HG03108 (cell line): Measurements from ENCODE around the gene ARID1B.
A peak's percentile ranks its signal among the peaks of the same experiment; 100 is the strongest.

ENCODE experiments used
- ATAC-seq: cut with Tn5 transposase; IDR thresholded peaks from one replicate; pipeline ENCODE4 v1.9.1; 2021; ENCODE audit warnings: moderate library complexity; ENCODE audit not compliant: unreplicated experiment

Gene ARID1B

GRCh38 chr6:157014871-157015270 is 237.7 kb downstream of the ARID1B start:
- ATAC-seq = no peak

DNA sequence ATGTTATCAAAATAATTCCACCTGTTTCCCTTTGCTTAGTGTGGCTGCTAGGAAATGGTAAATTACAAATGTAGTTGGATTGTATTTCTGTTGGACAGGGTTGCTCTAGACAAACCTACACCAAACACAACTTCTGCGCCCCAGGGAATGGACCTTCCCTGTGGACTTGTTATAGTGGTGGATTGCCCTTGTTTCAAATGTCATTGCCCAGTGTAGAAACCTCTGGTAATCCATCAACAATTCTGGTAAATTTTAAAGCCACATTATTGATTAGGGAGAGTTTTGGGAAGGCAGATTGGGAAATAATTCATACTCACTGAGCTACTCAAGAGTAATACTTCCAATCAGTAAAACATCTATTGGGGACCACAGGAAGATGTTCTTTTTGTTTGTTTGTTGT is 239.8 kb downstream of the ARID1B start:
- no peak for ATAC-seq

DNA sequence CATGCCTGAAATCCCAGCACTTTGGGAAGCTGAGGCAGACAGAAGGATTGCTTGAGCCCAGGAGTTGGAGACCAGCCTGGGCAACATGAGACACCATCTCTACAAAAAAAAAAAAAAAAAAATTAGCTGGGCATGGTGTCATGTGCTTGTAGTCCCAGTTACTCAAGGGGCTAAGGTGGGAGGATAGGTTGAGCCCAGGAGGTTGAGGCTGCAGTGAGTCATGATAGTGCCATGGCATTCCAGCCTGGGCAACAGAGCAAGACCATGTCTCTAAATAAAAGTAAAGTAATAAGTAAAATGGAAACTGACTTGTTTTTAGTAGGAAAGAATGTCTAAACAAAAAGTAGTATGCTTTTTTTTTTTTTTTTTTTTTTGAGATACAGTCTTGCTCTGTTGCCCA is 240.7 kb downstream of the ARID1B start:
- no peak for ATAC-seq

- no peak for ATAC-seq
Measured at GRCh38 chr6:157019115-157019641, 242.0 kb downstream of the ARID1B start.

DNA sequence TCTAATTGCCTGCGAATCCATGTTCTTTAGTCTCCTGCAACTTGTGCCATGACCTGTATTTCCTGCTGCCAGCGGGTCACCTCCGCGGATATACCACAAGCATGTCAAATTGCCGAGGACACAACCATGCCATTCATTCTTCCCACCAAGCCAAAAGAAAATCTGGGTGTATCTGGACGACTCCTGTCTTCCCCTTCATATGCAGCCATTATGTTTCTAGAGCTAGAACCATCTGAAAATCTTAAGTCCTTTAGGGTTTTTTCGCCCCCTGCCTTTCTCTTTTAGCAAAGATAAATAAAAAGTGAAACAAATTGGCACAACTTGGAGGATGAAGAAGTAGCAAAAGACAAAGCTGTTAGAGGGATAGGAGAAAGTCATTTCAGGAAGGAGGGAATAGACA is 242.6 kb downstream of the ARID1B start:
- ATAC-seq = no peak

DNA sequence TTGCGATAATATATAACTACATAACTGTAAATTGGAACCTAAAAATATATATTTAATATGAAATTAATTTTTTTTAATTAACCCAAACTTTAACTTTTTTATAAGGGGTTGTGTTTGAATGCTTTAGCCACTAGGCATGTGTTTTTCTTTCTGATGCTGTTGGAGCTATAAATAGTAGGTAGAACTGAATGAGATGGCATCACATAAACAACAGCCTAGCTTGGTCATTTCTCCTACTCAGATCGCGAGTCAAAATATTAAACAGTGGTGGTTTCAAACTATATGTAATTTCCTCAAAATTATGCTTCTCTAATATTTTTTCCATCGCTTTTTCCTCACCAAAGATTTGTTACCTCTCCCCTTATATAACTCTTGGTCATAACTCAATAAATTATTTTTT is 243.2 kb downstream of the ARID1B start:
- no peak for ATAC-seq

- peak; percentile 32 for ATAC-seq
Measured at GRCh38 chr6:157020881-157021343, 243.7 kb downstream of the ARID1B start.

DNA sequence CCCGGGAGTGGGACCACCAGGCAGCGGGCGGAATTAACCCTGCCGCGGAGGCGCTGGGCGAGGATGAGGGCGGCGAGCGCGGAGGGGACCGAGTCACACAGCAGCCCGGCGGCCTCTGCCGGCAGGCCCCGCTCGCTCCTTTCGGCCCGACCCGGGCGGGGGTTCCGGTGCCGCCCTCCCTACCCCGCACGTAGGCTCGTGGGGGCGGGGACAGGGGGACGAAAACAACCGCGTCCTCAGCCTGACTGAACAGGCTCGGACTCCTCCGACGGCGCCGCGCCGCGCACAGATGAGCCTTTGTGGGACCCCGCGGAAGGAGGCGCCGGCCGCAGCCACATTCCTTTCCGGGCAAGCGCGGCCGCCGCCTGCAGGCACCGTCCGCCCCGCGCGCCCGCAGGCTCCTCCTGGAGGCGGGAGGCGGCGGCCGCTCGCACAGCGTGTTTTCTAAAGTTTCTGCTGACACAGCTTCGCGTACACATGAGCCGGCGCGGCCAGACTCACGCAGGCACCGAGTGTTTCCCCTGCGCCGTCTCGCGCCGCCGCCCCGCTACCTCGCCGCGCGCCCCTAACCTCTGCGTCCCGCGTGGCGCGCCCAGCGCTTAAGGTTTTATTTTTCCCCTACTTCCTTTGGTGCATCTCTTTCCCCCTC is 244.3 kb downstream of the ARID1B start:
- peak; percentile 74 for ATAC-seq

- peak; percentile 39 for ATAC-seq
Measured at GRCh38 chr6:157021993-157022740, 245.0 kb downstream of the ARID1B start.

GRCh38 chr6:157023958-157024357 is 246.8 kb downstream of the ARID1B start:
- no peak for ATAC-seq

DNA sequence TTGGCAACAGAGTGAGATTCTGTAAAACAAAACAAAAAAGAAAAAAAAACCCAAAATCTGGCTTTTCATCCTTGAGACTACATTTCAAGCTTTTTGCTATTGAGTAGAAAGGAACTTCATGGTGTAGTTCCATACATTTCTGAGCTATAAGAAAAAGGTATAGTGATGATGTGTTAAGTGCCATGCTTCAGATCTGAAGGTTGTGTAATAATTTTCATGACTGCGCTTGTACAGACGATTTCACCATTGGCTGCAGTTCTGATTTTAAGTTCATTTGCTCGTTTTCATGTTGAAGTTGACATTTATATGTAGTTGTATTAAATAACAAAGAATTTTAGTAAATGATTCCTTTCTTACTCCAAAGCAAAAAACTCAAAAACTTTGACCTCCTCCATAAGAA is 247.6 kb downstream of the ARID1B start:
- no peak for ATAC-seq

- no peak for ATAC-seq
Measured at GRCh38 chr6:157025437-157025836, 248.3 kb downstream of the ARID1B start.

GRCh38 chr6:157029980-157030690 is 253.0 kb downstream of the ARID1B start:
- no peak for ATAC-seq

- no peak for ATAC-seq
Measured at GRCh38 chr6:157030755-157031154, 253.6 kb downstream of the ARID1B start.

- no peak for ATAC-seq
Measured at GRCh38 chr6:157032923-157033322, 255.7 kb downstream of the ARID1B start.

GRCh38 chr6:157033428-157034140 is 256.4 kb downstream of the ARID1B start:
- ATAC-seq = no peak

- ATAC-seq = no peak
Measured at GRCh38 chr6:157034436-157035230, 257.5 kb downstream of the ARID1B start.

DNA sequence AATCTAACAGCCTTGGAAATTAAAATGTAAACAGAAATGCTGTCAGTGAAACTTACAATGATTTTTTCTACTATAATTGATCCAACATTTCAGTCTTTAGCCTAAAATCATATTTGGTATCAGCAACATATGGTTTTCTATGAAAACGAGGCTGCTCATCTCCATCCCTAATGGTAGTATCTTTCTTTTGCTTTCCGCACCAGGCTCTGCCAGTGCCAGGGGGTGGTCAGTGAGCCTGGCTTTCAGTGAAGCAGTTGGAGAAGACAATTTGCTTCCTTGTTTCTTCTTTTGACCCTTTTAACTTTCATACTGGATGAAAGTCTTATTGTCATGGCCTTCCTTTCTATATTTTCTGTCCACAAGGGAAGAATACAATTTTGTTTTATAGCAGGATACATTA is 258.4 kb downstream of the ARID1B start:
- ATAC-seq = no peak

- ATAC-seq = no peak
Measured at GRCh38 chr6:157036245-157036711, 259.1 kb downstream of the ARID1B start.

GRCh38 chr6:157037165-157037564 is 260.0 kb downstream of the ARID1B start:
- no peak for ATAC-seq
